ENCODE data around the gene DDIT3.

DDIT3 gene

GRCh38 chr12:57479376-57480115 lies 40.8 kb downstream of the DDIT3 start, which contains the start of gene ARHGAP9:
Gene ARHGAP9, minus strand, starts transcription at chr12:57479866. Its CDS starts 460 bp downstream, at chr12:57479406.
- no peak for DNase-seq

GRCh38 chr12:57479043-57479375 lies 41.3 kb downstream of the DDIT3 start:
- no peak for DNase-seq

- DNase-seq, result no peak
Observed at GRCh38 chr12:57477710-57478681, 42.3 kb downstream of the DDIT3 start.

GRCh38 chr12:57476993-57477709 lies 43.2 kb downstream of the DDIT3 start:
- no peak for DNase-seq

GRCh38 chr12:57476162-57476992 lies 43.9 kb downstream of the DDIT3 start:
- DNase-seq, result no peak

- no peak for DNase-seq
Observed at GRCh38 chr12:57475271-57476161, 44.8 kb downstream of the DDIT3 start.

- no peak for DNase-seq
Observed at GRCh38 chr12:57474862-57475261, 45.5 kb downstream of the DDIT3 start.

GRCh38 chr12:57474430-57474829 lies 45.9 kb downstream of the DDIT3 start:
- DNase-seq, result no peak

GRCh38 chr12:57473886-57474285 lies 46.4 kb downstream of the DDIT3 start:
- no peak for DNase-seq

- no peak for DNase-seq
Observed at GRCh38 chr12:57473392-57473791, 46.9 kb downstream of the DDIT3 start.

GRCh38 chr12:57472391-57472790 lies 47.9 kb downstream of the DDIT3 start:
- no peak for DNase-seq

GRCh38 chr12:57471661-57472060 lies 48.7 kb downstream of the DDIT3 start:
- DNase-seq, result no peak

- no peak for DNase-seq
Observed at GRCh38 chr12:57470970-57471656, 49.2 kb downstream of the DDIT3 start.

GRCh38 chr12:57470286-57470969 lies 49.9 kb downstream of the DDIT3 start:
- DNase-seq, result no peak

- DNase-seq, result no peak
Observed at GRCh38 chr12:57469296-57470164, 50.8 kb downstream of the DDIT3 start.

- DNase-seq, result no peak
Observed at GRCh38 chr12:57467915-57468314, 52.4 kb downstream of the DDIT3 start.

- no peak for DNase-seq
Observed at GRCh38 chr12:57467212-57467874, 53.0 kb downstream of the DDIT3 start.

Data from cortex of kidney (tissue), 1 donor.